ENCODE data around the gene ERP44. TPM values are rescaled to one million over a fixed set of nuclear protein-coding genes. Genes with fewer than 3 reads are reported as not detected.

Gene ERP44
- total RNA-seq, 1 donor from 2014 or later = 18.0 TPM

DNA sequence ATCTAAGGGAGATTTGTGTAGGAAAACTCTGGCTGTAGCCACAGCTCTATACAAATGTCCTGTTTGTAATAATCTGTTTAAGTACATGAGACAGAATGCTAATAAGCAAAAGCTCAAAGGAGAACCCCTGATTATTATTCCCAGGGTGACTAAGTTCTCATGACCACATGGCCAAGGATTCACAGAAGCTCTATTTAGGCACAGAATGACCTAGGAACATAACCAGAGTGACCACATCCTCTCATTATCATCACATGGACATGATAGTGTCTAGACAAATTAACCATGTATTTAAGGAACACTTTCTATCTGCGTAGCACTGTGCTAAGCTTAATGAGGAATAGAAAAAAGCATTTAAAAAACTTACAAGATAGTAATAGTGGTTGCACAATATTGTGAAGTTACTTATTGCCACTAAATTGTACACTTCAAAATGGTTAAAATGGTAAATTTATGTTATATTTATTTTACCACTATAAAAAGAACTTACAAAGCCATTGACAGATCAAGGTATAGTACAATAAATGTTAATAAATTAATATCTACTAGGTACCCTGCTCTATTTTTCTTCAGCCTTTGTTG is 136.0 kb downstream of the ERP44 start:
- H3K4me2 ChIP-seq = no peak overlapping the region
- H3K36me3 ChIP-seq = no peaks in the 10 kb centered on the region
- TF ChIP-seq CTCF (IDR thresholded peaks at IDR 0.05) = no peak
- no peak for TF ChIP-seq EZH2 (IDR thresholded peaks at IDR 0.05)
- no peak for TF ChIP-seq EZH2phosphoT487 (IDR thresholded peaks at IDR 0.05)
- H3K9me3 ChIP-seq (ENCODE audit: low read depth) = no peaks in the 10 kb centered on the region
- no peaks in the 10 kb centered on the region for H3K9me3 Mint-ChIP-seq
- H3K27me3 Mint-ChIP-seq (ENCODE audit: insufficient read depth, low read depth) = no peaks in the 10 kb centered on the region
- H3K4me3 ChIP-seq = no peak overlapping the region
- H3K4me3 Mint-ChIP-seq = no peak overlapping the region
- H2AFZ ChIP-seq (replicated peaks) = no peak overlapping the region
- H3K4me1 Mint-ChIP-seq = peaks cover 18% of the 10 kb centered on the region
- no peak overlapping the region for H3K27ac Mint-ChIP-seq
- H3K4me1 ChIP-seq = peaks cover 22% of the 10 kb centered on the region
- no peak overlapping the region for H3K9ac ChIP-seq
- no peak for DNase-seq (ENCODE audit: low spot score)
- H3F3A ChIP-seq (ENCODE audit: low read depth) = peaks cover 19% of the 10 kb centered on the region
- H3K79me2 ChIP-seq (ENCODE audit: low read depth) = no peaks in the 10 kb centered on the region
- no peaks in the 10 kb centered on the region for H3K27me3 ChIP-seq
- no peak overlapping the region for H3K27ac ChIP-seq
- H4K20me1 ChIP-seq (ENCODE audit: low read depth) = no peaks in the 10 kb centered on the region
- H3K36me3 Mint-ChIP-seq = peaks cover 4% of the 10 kb centered on the region

- H3K27me3 Mint-ChIP-seq (ENCODE audit: insufficient read depth, low read depth) = no peaks in the 10 kb centered on the region
- no peak overlapping the region for H3K4me3 Mint-ChIP-seq
- H3K9me3 Mint-ChIP-seq = peaks cover 2% of the 10 kb centered on the region
Observed at GRCh38 chr9:99955606-99956005, 143.2 kb downstream of the ERP44 start.

GRCh38 chr9:99954819-99955218 is 144.0 kb downstream of the ERP44 start:
- no peak overlapping the region for H3K9ac ChIP-seq
- H3K4me3 ChIP-seq = no peak overlapping the region
- no peaks in the 10 kb centered on the region for H3K9me3 ChIP-seq (ENCODE audit: low read depth)
- H3K27ac ChIP-seq = no peak overlapping the region
- H2AFZ ChIP-seq (replicated peaks) = no peak overlapping the region
- H3K36me3 ChIP-seq = peaks cover 9% of the 10 kb centered on the region
- no peak for DNase-seq (ENCODE audit: low spot score)
- Mint-ChIP-seq H3K4me1 (no peaks in the 10 kb centered on the region), H3K27ac (no peak overlapping the region), H3K27me3 (ENCODE audit: insufficient read depth, low read depth) (no peaks in the 10 kb centered on the region), H3K36me3 (peaks cover 5% of the 10 kb centered on the region), H3K9me3 (peaks cover 2% of the 10 kb centered on the region), H3K4me3 (no peak overlapping the region)
- TF ChIP-seq CTCF (IDR thresholded peaks at IDR 0.05) (no peak), EZH2phosphoT487 (IDR thresholded peaks at IDR 0.05) (no peak), EZH2 (IDR thresholded peaks at IDR 0.05) (no peak)
- H3K79me2 ChIP-seq (ENCODE audit: low read depth) = no peaks in the 10 kb centered on the region
- H3K4me1 ChIP-seq = no peaks in the 10 kb centered on the region
- no peaks in the 10 kb centered on the region for H3F3A ChIP-seq (ENCODE audit: low read depth)
- no peaks in the 10 kb centered on the region for H3K27me3 ChIP-seq
- no peak overlapping the region for H3K4me2 ChIP-seq
- H4K20me1 ChIP-seq (ENCODE audit: low read depth) = no peaks in the 10 kb centered on the region

More at GRCh38 chr9:99955606-99956005, 143.2 kb downstream of the ERP44 start:
- Histone ChIP-seq H3K9me3 (ENCODE audit: low read depth) (no peaks in the 10 kb centered on the region), H3K79me2 (ENCODE audit: low read depth) (no peaks in the 10 kb centered on the region), H3K27ac (no peak overlapping the region), H4K20me1 (ENCODE audit: low read depth) (no peaks in the 10 kb centered on the region), H3F3A (ENCODE audit: low read depth) (no peaks in the 10 kb centered on the region), H3K4me1 (no peaks in the 10 kb centered on the region), H3K4me2 (no peak overlapping the region), H3K36me3 (peaks cover 9% of the 10 kb centered on the region), H3K27me3 (no peaks in the 10 kb centered on the region), H3K4me3 (no peak overlapping the region), H2AFZ (replicated peaks) (no peak overlapping the region), H3K9ac (no peak overlapping the region)
- TF ChIP-seq EZH2phosphoT487 (IDR thresholded peaks at IDR 0.05) (no peak), EZH2 (IDR thresholded peaks at IDR 0.05) (no peak), CTCF (IDR thresholded peaks at IDR 0.05) (no peak)
- DNase-seq (ENCODE audit: low spot score) = no peak
- Mint-ChIP-seq H3K27ac (no peak overlapping the region), H3K4me1 (no peaks in the 10 kb centered on the region), H3K36me3 (peaks cover 5% of the 10 kb centered on the region)
